Caco-2 (cell line): ENCODE data around the gene SCGB1C2. TPM values are rescaled to one million over a fixed set of nuclear protein-coding genes. Genes with fewer than 3 reads are reported as not detected.

Experiments used
- BruUV-seq: library from RNA; stranded (reverse); fragments of 400-500 nt; replicated peaks from 2 replicates; lab custom pipeline; 2021; lab: Mats Ljungman, UMichigan
- CTCF ChIA-PET: fragments of 300-600 bp; sonication (Branson Sonifier 250); formaldehyde crosslinking; loops from one replicate; lab custom pipeline; 2022; ENCODE audit warnings: antibody characterized with exemption; lab: Charles Lee
- POLR2A ChIA-PET: fragments of 300-600 bp; sonication (Branson Sonifier 250); formaldehyde crosslinking; loops from one replicate; lab custom pipeline; 2022; ENCODE audit warnings: antibody characterized with exemption; lab: Charles Lee
- DNase-seq, 2 experiments: peaks; one replicate each; pipeline versions ENCODE4 v3.0.0 to v3.0.0-alpha.2; 2020 to 2022
- H3K27me3 ChIP-seq: replicated peaks from 2 replicates; pipeline ENCODE4 v1.6.0; 2011; ENCODE audit warnings: low read length; ENCODE audit not compliant: control insufficient read depth, insufficient read depth
- H3K36me3 ChIP-seq: 2 replicates; pipeline ENCODE4 v1.5.1; 2011; ENCODE audit warnings: low read length; ENCODE audit not compliant: control insufficient read depth, insufficient read depth
- H3K4me1 ChIP-seq: fragments of 250-450 bp; sonication (Bioruptor Pico); 2 replicates; pipeline ENCODE4 v1.5.1; 2020; ENCODE audit warnings: mild to moderate bottlenecking
- H3K4me3 ChIP-seq: 2 replicates; pipeline ENCODE4 v1.5.1; 2011; ENCODE audit warnings: low read depth, mild to moderate bottlenecking, control low read depth, low read length
- H3K9me3 ChIP-seq: fragments of 250-450 bp; sonication (Bioruptor Pico); 2 replicates; pipeline ENCODE4 v1.5.1; 2020; ENCODE audit warnings: mild to moderate bottlenecking, moderate library complexity
- H3K27ac Mint-ChIP-seq: one replicate; pipeline ENCODE4 v1.8.0; 2022; ENCODE audit warnings: mixed read lengths; ENCODE audit not compliant: unreplicated experiment
- H3K27me3 Mint-ChIP-seq: one replicate; pipeline ENCODE4 v1.8.0; 2022; ENCODE audit warnings: mixed read lengths; ENCODE audit not compliant: insufficient read depth, unreplicated experiment
- H3K36me3 Mint-ChIP-seq: one replicate; pipeline ENCODE4 v1.8.0; 2022; ENCODE audit warnings: mild to moderate bottlenecking, mixed read lengths; ENCODE audit not compliant: insufficient read depth, unreplicated experiment
- H3K4me1 Mint-ChIP-seq: one replicate; pipeline ENCODE4 v1.8.0; 2022; ENCODE audit warnings: low read depth, mixed read lengths; ENCODE audit not compliant: unreplicated experiment
- H3K4me3 Mint-ChIP-seq: one replicate; pipeline ENCODE4 v1.8.0; 2022; ENCODE audit warnings: mild to moderate bottlenecking, moderate library complexity, mixed read lengths; ENCODE audit not compliant: unreplicated experiment
- H3K9me3 Mint-ChIP-seq: one replicate; pipeline ENCODE4 v1.8.0; 2022; ENCODE audit warnings: mixed read lengths; ENCODE audit not compliant: unreplicated experiment
- CTCF ChIP-seq, 2 experiments: fragments of 200-600 bp in 1 of 2; IDR thresholded peaks; 1 replicate in 1 of 2; 2 replicates in 1 of 2; pipeline versions ENCODE4 v1.5.1 to v1.8.0; 2011 to 2022; ENCODE audit warnings: antibody characterized with exemption in 1 of 2, control low read depth in 1 of 2, inconsistent platforms in 1 of 2, low read depth in 1 of 2, low read length in 1 of 2, mild to moderate bottlenecking in 1 of 2, moderate library complexity in 1 of 2; ENCODE audit not compliant: insufficient read depth in 1 of 2, severe bottlenecking in 1 of 2, unreplicated experiment in 1 of 2
- intact Hi-C: fragments of 100-400 bp; cut with micrococcal nuclease; formaldehyde crosslinking; loops from one replicate; pipeline ENCODE4 v1.10.0; 2022; ENCODE audit not compliant: unreplicated experiment
- total RNA-seq: library from RNA; stranded (reverse); gene quantifications from 2 replicates; pipeline ENCODE4 v1.2.3, GENCODE V29; 2022

Gene SCGB1C2
- total RNA-seq, 1 experiment from 2014 or later = not detected

DNA sequence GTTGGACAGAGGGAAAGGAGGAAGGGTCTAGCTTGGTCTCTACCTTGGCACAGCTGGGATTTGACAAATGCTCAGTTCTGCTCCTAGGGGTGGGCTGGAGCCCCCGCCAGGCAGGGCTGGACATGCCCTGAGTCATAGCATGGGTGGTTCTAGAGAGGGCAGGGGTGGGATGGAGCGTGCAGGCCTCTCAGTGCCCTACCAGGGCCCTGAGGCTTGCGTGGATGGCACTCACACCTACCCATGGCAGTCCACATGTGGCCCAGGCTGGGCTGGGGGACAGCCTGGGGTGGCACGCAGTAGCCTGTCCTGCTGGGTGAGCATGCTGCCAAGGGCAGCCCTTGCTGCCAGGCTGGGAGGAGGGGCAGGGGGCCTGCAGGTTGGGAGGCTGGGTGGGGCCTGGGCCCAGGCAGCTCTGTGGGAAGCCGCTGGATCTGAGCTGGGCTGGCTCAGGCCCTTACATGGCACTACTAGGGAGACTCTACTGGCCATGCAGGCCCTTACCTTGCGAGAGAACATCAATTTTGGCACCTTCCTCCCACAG lies 32.8 kb downstream of the SCGB1C2 start:
- no TSS peak for BruUV-seq
- TF ChIP-seq CTCF (IDR thresholded peaks at IDR 0.05; ENCODE audit: insufficient read depth in 1 of 2, low read depth in 1 of 2, low read length in 1 of 2, severe bottlenecking in 1 of 2, unreplicated experiment in 1 of 2) = no peak
- no peaks in the 10 kb centered on the region for H3K4me1 ChIP-seq
- intact Hi-C loops = no loop called here
- H3K4me3 ChIP-seq = no peak overlapping the region
- ChIA-PET CTCF (no interaction called here), POLR2A (no interaction called here)
- H3K9me3 ChIP-seq = no peaks in the 10 kb centered on the region
- Mint-ChIP-seq H3K9me3 (no peaks in the 10 kb centered on the region), H3K4me1 (no peaks in the 10 kb centered on the region), H3K4me3 (no peak overlapping the region), H3K27me3 (peaks cover 2% of the 10 kb centered on the region), H3K36me3 (no peaks in the 10 kb centered on the region), H3K27ac (no peak overlapping the region)
- no peaks in the 10 kb centered on the region for H3K27me3 ChIP-seq
- no peaks in the 10 kb centered on the region for H3K36me3 ChIP-seq
- no peak for DNase-seq

- H3K27me3 Mint-ChIP-seq = peaks cover 2% of the 10 kb centered on the region
- H3K27ac Mint-ChIP-seq = no peak overlapping the region
- no peak for TF ChIP-seq CTCF (IDR thresholded peaks at IDR 0.05; ENCODE audit: insufficient read depth in 1 of 2, low read depth in 1 of 2, low read length in 1 of 2, severe bottlenecking in 1 of 2, unreplicated experiment in 1 of 2)
- intact Hi-C loops = no loop called here
- no peaks in the 10 kb centered on the region for H3K4me1 ChIP-seq
- no peak for DNase-seq
- POLR2A ChIA-PET = no interaction called here
- no peaks in the 10 kb centered on the region for H3K9me3 ChIP-seq
- no peak overlapping the region for H3K4me3 ChIP-seq
- no peaks in the 10 kb centered on the region for H3K36me3 ChIP-seq
- no peaks in the 10 kb centered on the region for H3K9me3 Mint-ChIP-seq
- no peaks in the 10 kb centered on the region for H3K36me3 Mint-ChIP-seq
- BruUV-seq = no TSS peak
- no peaks in the 10 kb centered on the region for H3K4me1 Mint-ChIP-seq
- no peak overlapping the region for H3K4me3 Mint-ChIP-seq
- H3K27me3 ChIP-seq = no peaks in the 10 kb centered on the region
- CTCF ChIA-PET = no interaction called here
Observed at GRCh38 chr17:171871-172270, 34.5 kb downstream of the SCGB1C2 start.

- Histone ChIP-seq H3K36me3 (no peaks in the 10 kb centered on the region), H3K9me3 (no peaks in the 10 kb centered on the region), H3K4me1 (no peaks in the 10 kb centered on the region), H3K27me3 (no peaks in the 10 kb centered on the region), H3K4me3 (no peak overlapping the region)
- BruUV-seq = no TSS peak
- POLR2A ChIA-PET = no interaction called here
- Mint-ChIP-seq H3K9me3 (no peaks in the 10 kb centered on the region), H3K27ac (no peak overlapping the region), H3K36me3 (no peaks in the 10 kb centered on the region), H3K27me3 (peaks cover 2% of the 10 kb centered on the region), H3K4me1 (no peaks in the 10 kb centered on the region), H3K4me3 (no peak overlapping the region)
- CTCF ChIA-PET = no interaction called here
- intact Hi-C loops = no loop called here
- TF ChIP-seq CTCF (IDR thresholded peaks at IDR 0.05; ENCODE audit: insufficient read depth in 1 of 2, low read depth in 1 of 2, low read length in 1 of 2, severe bottlenecking in 1 of 2, unreplicated experiment in 1 of 2) = no peak
- DNase-seq = no peak
Observed at GRCh38 chr17:172401-172800, 35.0 kb downstream of the SCGB1C2 start.
